ENCODE data around the gene BCAS3. TPM values are rescaled to one million over a fixed set of nuclear protein-coding genes. Genes with fewer than 3 reads are reported as not detected.

The BCAS3 gene
- total and polyA plus RNA-seq, 4 donors = 5.8 to 24.6 (median 10.1) TPM

- Histone ChIP-seq H3K27me3 (ENCODE audit: control insufficient read depth in 4 of 4, insufficient read depth in 4 of 4, low read length in 3 of 4) (no peaks in the 10 kb centered on the region), H3K27ac (ENCODE audit: low read depth in 1 of 2, low read length in 2 of 2) (no peak overlapping the region), H3K4me3 (ENCODE audit: low read depth in 1 of 3, low read length in 3 of 3) (no peak overlapping the region), H3K9me3 (ENCODE audit: control insufficient read depth in 4 of 4, low read length in 3 of 4) (no peaks in the 10 kb centered on the region), H3K36me3 (ENCODE audit: control insufficient read depth in 4 of 4, insufficient read depth in 3 of 4, low read depth in 1 of 4, low read length in 3 of 4) (no peaks in the 10 kb centered on the region), H3K4me1 (ENCODE audit: control insufficient read depth in 4 of 4, insufficient read depth in 4 of 4, low read length in 3 of 4) (peaks cover 0 to 5% (median 2%) of the 10 kb centered on the region in 4 donors), H3K9ac (ENCODE audit: low read depth in 1 of 2, low read length in 2 of 2) (no peak overlapping the region)
- no peak for TF ChIP-seq NR2F2 (IDR thresholded peaks at IDR 0.05)
- TF ChIP-seq, protein P1, sequence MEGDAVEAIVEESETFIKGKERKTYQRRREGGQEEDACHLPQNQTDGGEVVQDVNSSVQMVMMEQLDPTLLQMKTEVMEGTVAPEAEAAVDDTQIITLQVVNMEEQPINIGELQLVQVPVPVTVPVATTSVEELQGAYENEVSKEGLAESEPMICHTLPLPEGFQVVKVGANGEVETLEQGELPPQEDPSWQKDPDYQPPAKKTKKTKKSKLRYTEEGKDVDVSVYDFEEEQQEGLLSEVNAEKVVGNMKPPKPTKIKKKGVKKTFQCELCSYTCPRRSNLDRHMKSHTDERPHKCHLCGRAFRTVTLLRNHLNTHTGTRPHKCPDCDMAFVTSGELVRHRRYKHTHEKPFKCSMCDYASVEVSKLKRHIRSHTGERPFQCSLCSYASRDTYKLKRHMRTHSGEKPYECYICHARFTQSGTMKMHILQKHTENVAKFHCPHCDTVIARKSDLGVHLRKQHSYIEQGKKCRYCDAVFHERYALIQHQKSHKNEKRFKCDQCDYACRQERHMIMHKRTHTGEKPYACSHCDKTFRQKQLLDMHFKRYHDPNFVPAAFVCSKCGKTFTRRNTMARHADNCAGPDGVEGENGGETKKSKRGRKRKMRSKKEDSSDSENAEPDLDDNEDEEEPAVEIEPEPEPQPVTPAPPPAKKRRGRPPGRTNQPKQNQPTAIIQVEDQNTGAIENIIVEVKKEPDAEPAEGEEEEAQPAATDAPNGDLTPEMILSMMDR (IDR thresholded peaks at IDR 0.05; ENCODE audit: low read depth, low read length, missing input control) = no peak
- TF ChIP-seq HNF4G (IDR thresholded peaks at IDR 0.05) = no peak
- TF ChIP-seq TAF1 (conservative IDR thresholded peaks at IDR 0.05) = no peak
- TF ChIP-seq GABPA (IDR thresholded peaks at IDR 0.05 in 1 of 2, conservative IDR thresholded peaks at IDR 0.05 in 1 of 2) = no peak
- TF ChIP-seq RAD21 (IDR thresholded peaks at IDR 0.05) = no peak
- TF ChIP-seq RXRA (IDR thresholded peaks at IDR 0.05) = no peak
- TF ChIP-seq YY1 (IDR thresholded peaks at IDR 0.05) = no peak
- TF ChIP-seq, protein P2, sequence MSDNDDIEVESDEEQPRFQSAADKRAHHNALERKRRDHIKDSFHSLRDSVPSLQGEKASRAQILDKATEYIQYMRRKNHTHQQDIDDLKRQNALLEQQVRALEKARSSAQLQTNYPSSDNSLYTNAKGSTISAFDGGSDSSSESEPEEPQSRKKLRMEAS (IDR thresholded peaks at IDR 0.05) = no peak
- TF ChIP-seq FOXA1 (IDR thresholded peaks at IDR 0.05) = no peak
- TF ChIP-seq EGR1 (IDR thresholded peaks at IDR 0.05; ENCODE audit: low read depth in 2 of 2) = no peak
- no peak for TF ChIP-seq REST (IDR thresholded peaks at IDR 0.05)
- TF ChIP-seq, protein P3, sequence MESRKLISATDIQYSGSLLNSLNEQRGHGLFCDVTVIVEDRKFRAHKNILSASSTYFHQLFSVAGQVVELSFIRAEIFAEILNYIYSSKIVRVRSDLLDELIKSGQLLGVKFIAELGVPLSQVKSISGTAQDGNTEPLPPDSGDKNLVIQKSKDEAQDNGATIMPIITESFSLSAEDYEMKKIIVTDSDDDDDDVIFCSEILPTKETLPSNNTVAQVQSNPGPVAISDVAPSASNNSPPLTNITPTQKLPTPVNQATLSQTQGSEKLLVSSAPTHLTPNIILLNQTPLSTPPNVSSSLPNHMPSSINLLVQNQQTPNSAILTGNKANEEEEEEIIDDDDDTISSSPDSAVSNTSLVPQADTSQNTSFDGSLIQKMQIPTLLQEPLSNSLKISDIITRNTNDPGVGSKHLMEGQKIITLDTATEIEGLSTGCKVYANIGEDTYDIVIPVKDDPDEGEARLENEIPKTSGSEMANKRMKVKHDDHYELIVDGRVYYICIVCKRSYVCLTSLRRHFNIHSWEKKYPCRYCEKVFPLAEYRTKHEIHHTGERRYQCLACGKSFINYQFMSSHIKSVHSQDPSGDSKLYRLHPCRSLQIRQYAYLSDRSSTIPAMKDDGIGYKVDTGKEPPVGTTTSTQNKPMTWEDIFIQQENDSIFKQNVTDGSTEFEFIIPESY (IDR thresholded peaks at IDR 0.05) = no peak
- no peak for TF ChIP-seq JUND (IDR thresholded peaks at IDR 0.05)
- TF ChIP-seq ATF3 (IDR thresholded peaks at IDR 0.05) = no peak
- TF ChIP-seq FOXA2 (IDR thresholded peaks at IDR 0.05) = no peak
- TF ChIP-seq HNF4A (conservative IDR thresholded peaks at IDR 0.05) = no peak
- TF ChIP-seq SP1 (IDR thresholded peaks at IDR 0.05) = no peak
- WGBS = 100% methylated on average over 1 of the region's 1 CpG
- no peak for DNase-seq (ENCODE audit: low spot score)
Measured at GRCh38 chr17:61211236-61211635, 533.6 kb downstream of the BCAS3 start.
